ENCODE data around the gene ZNF316. TPM values are rescaled to one million over a fixed set of nuclear protein-coding genes. Genes with fewer than 3 reads are reported as not detected.

ZNF316 gene
- total RNA-seq, 1 donor = 12.1 TPM

DNA sequence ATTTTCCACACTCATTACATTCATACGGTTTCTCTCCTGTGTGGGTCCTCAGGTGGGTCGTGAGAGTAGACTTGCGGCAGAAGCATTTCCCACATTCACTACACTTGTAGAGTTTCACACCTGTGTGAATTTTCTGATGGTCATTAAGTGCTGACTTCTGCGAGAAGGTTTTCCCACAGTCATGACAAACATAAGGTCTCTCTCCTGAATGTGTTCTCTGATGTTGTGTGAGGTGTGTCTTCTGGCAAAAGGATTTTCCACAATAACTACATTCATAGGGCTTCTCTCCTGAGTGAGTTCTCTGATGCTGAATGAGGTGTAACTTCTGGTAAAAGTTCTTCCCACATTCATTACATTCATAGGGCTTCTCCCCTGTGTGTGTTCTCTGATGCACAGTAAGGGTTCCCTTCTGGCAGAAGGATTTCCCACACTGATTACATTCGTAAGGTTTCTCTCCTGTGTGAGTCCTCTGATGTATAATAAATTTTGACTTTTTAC is 54.5 kb downstream of the ZNF316 start:
- TF ChIP-seq, protein P1, sequence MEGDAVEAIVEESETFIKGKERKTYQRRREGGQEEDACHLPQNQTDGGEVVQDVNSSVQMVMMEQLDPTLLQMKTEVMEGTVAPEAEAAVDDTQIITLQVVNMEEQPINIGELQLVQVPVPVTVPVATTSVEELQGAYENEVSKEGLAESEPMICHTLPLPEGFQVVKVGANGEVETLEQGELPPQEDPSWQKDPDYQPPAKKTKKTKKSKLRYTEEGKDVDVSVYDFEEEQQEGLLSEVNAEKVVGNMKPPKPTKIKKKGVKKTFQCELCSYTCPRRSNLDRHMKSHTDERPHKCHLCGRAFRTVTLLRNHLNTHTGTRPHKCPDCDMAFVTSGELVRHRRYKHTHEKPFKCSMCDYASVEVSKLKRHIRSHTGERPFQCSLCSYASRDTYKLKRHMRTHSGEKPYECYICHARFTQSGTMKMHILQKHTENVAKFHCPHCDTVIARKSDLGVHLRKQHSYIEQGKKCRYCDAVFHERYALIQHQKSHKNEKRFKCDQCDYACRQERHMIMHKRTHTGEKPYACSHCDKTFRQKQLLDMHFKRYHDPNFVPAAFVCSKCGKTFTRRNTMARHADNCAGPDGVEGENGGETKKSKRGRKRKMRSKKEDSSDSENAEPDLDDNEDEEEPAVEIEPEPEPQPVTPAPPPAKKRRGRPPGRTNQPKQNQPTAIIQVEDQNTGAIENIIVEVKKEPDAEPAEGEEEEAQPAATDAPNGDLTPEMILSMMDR (IDR thresholded peaks at IDR 0.05; ENCODE audit: insufficient read depth, low read depth, low read length) = no peak
- H3K4me3 ChIP-seq (ENCODE audit: low read depth, low read length) = no peak overlapping the region
- peak; percentile 24 for DNase-seq (ENCODE audit: low read depth)

DNA sequence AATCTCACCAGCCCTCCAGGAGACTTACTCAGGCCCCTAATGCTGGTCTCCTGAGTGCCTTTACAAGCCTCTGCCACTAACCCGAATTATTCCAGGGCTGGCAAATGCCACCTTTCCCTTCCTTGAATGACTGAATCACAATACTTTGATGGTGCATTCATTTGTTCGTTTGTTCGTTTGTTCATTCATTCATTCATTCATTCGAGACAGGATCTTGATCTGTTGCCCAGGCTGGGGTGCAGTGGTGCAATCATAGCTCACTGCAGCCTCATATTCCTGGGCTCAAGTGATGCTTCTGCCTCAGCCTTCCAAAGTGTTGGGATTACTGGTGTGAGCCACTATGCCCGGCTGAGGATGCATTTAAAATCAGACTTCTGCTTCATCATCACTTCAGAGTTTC is 63.7 kb downstream of the ZNF316 start:
- DNase-seq (ENCODE audit: low read depth) = no peak
- TF ChIP-seq, protein P1 (IDR thresholded peaks at IDR 0.05; ENCODE audit: insufficient read depth, low read depth, low read length) = no peak
- no peak overlapping the region for H3K4me3 ChIP-seq (ENCODE audit: low read depth, low read length)

DNA sequence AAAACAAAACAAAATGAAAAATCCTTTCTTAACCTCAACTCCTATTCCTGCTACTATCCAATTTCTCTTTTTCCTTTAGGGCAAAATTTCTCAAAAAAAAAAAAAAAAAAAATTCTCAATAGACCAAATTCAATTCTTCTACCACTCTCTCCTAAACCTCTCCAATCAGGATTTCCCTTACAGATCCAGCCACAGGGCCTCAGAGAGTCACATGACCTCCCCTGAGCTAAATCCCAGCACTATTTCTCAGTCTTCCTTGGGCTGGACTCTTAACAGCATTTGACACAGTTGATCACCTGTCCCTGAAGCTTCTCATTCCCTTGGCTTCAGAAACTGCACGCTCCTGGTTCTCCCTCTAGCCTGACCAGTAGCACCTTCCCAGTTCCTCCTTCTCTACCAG is 64.7 kb downstream of the ZNF316 start:
- TF ChIP-seq, protein P1 (IDR thresholded peaks at IDR 0.05; ENCODE audit: insufficient read depth, low read depth, low read length) = no peak
- no peak overlapping the region for H3K4me3 ChIP-seq (ENCODE audit: low read depth, low read length)
- no peak for DNase-seq (ENCODE audit: low read depth)

Other genes starting within 250 kb of the ZNF316 start
- gene DAGLB, start 189.4 kb upstream of the ZNF316 start, total RNA-seq = 18.0 and 29.4 TPM in 2 replicates
- gene KDELR2, start 153.2 kb upstream of the ZNF316 start, total RNA-seq = 200 and 383 TPM in 2 replicates
- gene GRID2IP, start 85.9 kb upstream of the ZNF316 start, total RNA-seq = not detected in 2 replicates
- gene ZDHHC4, start 59.9 kb upstream of the ZNF316 start, total RNA-seq = 60.5 and 62.5 TPM in 2 replicates
- 16.4 and 17.7 TPM in 2 replicates for gene INTS15, start 47.3 kb upstream of the ZNF316 start, total RNA-seq
- gene ZNF853, start 21.7 kb upstream of the ZNF316 start, total RNA-seq = under 0.01 and 0.32 TPM in 2 replicates
- 18.4 and 25.5 TPM in 2 replicates for gene ZNF12, start 69.6 kb downstream of the ZNF316 start, total RNA-seq
- 0.32 and 0.43 TPM in 2 replicates for gene RSPH10B2, start 116.8 kb downstream of the ZNF316 start, total RNA-seq
- gene CCZ1B, start 189.0 kb downstream of the ZNF316 start, total RNA-seq = 48.8 and 61.2 TPM in 2 replicates

Measured in fibroblast of villous mesenchyme (primary cell).